BLaER1 treated with 17β-estradiol and CSF1 and Interleukin-3, amounts not matched to agents 10 nM and 100 nM (cell line): ENCODE results near the gene TMCO6.
"Not testable (repeated sequence)": the region's sequence is repeated elsewhere in the genome, so short reads cannot be mapped to it uniquely, and the experiment has no call there.

Experiments used
- H3K27ac ChIP-seq, 11 experiments: shearing (Covaris generic); formaldehyde crosslinking; 2 replicates each; pipeline ENCODE4 v1.8.1; 2022
- H3K27me3 ChIP-seq, 11 experiments: shearing (Covaris generic); formaldehyde crosslinking; 2 replicates each; pipeline ENCODE4 v1.8.1; 2022
- H3K36me3 ChIP-seq, 11 experiments: shearing (Covaris generic); formaldehyde crosslinking; 2 replicates each; pipeline ENCODE4 v1.8.1; 2022
- H3K4me1 ChIP-seq, 10 experiments: shearing (Covaris generic); formaldehyde crosslinking; 2 replicates each; pipeline ENCODE4 v1.8.1; 2022
- H3K4me2 ChIP-seq, 11 experiments: shearing (Covaris generic); formaldehyde crosslinking; 2 replicates each; pipeline ENCODE4 v1.8.1; 2022
- H3K4me3 ChIP-seq, 10 experiments: shearing (Covaris generic); formaldehyde crosslinking; 2 replicates each; pipeline ENCODE4 v1.8.1; 2022
- H3K9ac ChIP-seq, 11 experiments: shearing (Covaris generic); formaldehyde crosslinking; 2 replicates each; pipeline ENCODE4 v1.8.1; 2022
- H3K9me3 ChIP-seq, 11 experiments: shearing (Covaris generic); formaldehyde crosslinking; replicated peaks in 1 of 11; 2 replicates each; pipeline ENCODE4 v1.8.1; 2022
- H4K20me1 ChIP-seq, 11 experiments: shearing (Covaris generic); formaldehyde crosslinking; 2 replicates each; pipeline ENCODE4 v1.8.1; 2022
- Cebpa-rat ChIP-seq, 11 experiments: shearing (Covaris generic); IDR thresholded peaks; 2 replicates each; pipeline ENCODE4 v1.8.1; 2022

The TMCO6 gene

DNA sequence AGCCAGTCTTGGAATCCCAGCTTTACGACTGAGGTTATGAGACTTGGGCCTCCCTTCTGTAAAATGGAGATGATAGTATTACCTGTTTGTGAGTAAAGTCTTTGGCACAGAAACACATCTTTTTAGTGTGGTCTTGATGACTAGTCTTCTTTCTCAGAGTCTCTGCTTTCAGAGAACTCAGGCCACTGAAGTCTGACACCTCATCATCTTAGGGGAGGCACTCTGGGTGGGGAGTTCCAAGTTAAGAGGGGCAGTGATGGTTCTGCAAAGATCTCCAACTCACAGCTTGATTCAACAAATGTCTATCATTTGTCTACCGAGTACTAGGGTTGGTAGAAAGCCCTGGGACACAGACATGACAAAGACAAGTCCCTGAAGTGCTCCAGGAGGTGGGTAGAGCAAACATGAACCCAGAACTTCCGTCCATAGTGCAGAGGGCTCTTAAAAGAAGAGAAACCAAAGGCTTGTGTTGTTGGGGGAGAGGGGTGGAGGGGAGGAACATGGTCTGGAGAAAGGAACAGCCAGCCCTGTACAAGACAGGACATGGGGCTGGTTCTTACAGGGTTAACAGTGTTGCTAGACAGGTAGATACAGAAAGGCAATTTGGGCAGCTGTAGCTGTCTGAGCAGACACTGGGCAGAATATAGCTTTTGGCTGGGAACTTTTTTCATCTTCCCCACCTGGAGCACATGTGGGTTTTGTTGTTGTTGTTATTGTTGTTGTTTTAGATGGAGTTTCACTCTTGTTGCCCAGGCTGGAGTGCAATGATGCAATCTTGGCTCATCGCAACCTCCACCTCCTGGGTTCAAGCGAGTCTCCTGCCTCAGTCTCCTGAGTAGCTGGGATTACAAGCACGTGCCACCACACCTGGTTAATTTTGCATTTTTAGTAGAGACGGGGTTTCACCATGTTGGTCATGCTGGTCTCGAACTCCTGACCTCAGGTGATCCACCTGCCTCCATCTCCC lies 3.7 kb upstream of the TMCO6 start:
- Histone ChIP-seq H3K9me3 (peaks cover 9 to 30% (median 24%) of the 10 kb centered on the region in 11 experiments), H3K36me3 (peaks cover 0 to 24% (median 9%) of the 10 kb centered on the region in 11 experiments; a peak in 11 of 22 replicates), H3K4me3 (no peak overlapping the region), H4K20me1 (peaks cover 0 to 11% (median 0%) of the 10 kb centered on the region in 11 experiments; a peak in 4 of 22 replicates), H3K27me3 (peaks cover 0 to 42% (median 36%) of the 10 kb centered on the region in 11 experiments; a peak in 17 of 22 replicates), H3K4me2 (peak overlapping the region in 5 of 11 experiments; percentile 4 to 88 (median 86); a peak in 10 of 22 replicates), H3K27ac (peak overlapping the region in 8 of 11 experiments; percentile 29 to 99 (median 78); a peak in 13 of 22 replicates), H3K4me1 (peaks cover 19 to 95% (median 63%) of the 10 kb centered on the region in 10 experiments), H3K9ac (peak overlapping the region in 5 of 11 experiments; percentile 17 to 52 (median 33); a peak in 7 of 22 replicates)
- TF ChIP-seq Cebpa-rat (IDR thresholded peaks at IDR 0.05), result 0 out of 22 replicates have a peak, but pooled peaks of 1 of the 11 experiments have one; percentile 34

DNA sequence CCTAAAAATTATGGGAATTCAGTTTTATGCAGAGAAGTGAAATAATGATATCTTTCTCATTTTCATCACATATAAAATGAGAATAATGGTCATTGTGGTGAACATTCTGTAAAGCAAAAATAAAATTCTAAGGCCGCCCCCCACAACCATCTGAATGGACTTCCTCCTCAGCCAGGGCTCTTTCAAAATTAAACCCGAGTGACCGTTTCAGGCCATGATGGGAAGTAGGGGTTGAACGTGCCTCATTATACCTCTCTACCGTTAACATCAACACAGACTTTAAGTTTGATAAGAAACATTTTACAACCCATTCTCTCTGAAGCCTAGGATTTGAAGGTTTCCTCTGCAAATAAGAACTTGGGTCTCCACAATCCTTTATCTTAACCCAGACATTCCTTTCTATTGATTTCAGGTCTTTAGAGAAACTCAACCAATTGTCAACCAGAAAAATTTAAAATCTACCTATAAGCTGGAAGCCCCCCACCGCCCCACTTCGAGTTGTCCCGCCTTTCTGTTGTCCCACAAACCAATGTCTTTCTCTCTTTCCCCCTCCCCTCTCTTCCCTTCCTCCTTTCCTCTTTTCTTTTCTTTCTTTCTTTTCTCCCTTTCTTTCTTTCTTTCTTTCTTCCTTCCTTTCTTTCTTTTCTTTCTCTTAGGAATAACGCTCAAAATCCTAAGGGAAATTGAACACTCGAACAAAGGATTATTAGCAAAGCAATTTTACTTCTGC lies 1.7 kb upstream of the TMCO6 start:
- Histone ChIP-seq H3K27ac (peak overlapping the region; percentile 94 to 99 (median 97); a peak in 18 of 22 replicates), H3K4me1 (peaks cover 27 to 95% (median 71%) of the 10 kb centered on the region in 10 experiments), H3K4me2 (peak overlapping the region in 5 of 11 experiments; percentile 69 to 88 (median 86); a peak in 9 of 22 replicates), H3K36me3 (peaks cover 11 to 23% (median 18%) of the 10 kb centered on the region in 11 experiments), H4K20me1 (peaks cover 0 to 17% (median 0%) of the 10 kb centered on the region in 11 experiments; a peak in 9 of 22 replicates), H3K9ac (peak overlapping the region in 2 of 11 experiments; percentile 40 to 81; a peak in 2 of 22 replicates), H3K4me3 (no peak overlapping the region), H3K27me3 (peaks cover 0 to 23% (median 16%) of the 10 kb centered on the region in 11 experiments; a peak in 16 of 22 replicates), H3K9me3 (peaks cover 1 to 14% (median 8%) of the 10 kb centered on the region in 11 experiments; a peak in 21 of 22 replicates)
- TF ChIP-seq Cebpa-rat (IDR thresholded peaks at IDR 0.05), result no peak

DNA sequence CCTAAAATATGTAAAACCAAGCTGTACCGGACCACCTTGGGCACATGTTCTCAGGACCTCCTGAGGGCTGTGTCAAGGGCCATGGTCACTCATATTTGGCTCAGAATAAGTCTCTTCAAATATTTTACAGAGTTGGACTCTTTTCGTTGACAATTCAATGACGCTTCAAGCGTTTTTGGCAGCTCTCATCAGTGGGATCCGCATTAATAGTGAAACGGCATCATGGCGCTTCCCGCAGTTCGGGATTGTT lies 428 bp upstream of the TMCO6 start:
- Histone ChIP-seq H3K4me3 (peak overlapping the region in 6 of 10 experiments; percentile 21 to 46 (median 33); a peak in 6 of 20 replicates), H3K4me1 (peaks cover 25 to 94% (median 68%) of the 10 kb centered on the region in 10 experiments), H3K27ac (peak overlapping the region; percentile 94 to 99 (median 97)), H3K4me2 (peak overlapping the region; percentile 38 to 88 (median 71)), H4K20me1 (peaks cover 0 to 29% (median 7%) of the 10 kb centered on the region in 11 experiments; a peak in 10 of 22 replicates), H3K9ac (peak overlapping the region; percentile 70 to 95 (median 81)), H3K36me3 (peaks cover 22 to 35% (median 29%) of the 10 kb centered on the region in 11 experiments)
- not testable (repeated sequence) for H3K9me3 ChIP-seq, H3K27me3 ChIP-seq

DNA sequence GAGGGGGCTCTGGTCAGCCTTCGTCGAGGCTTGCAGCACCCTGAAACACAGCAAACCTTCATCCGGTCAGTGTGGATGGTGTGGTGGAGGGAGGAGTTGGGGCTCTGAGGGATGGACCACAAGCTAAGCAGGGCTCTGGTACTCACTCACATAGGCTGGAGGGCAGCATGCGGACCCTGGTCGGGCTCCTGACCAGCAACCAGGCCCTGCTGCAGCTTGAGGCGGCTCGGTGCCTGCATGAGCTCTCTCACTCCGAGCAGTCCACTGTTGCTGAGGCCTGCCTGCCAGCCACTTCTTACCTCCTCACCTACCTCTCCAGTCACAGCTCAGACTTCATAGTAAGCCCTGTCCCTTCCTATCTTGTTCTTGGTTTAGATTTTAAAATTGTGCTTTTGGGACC lies 2.5 kb downstream of the TMCO6 start:
- TF ChIP-seq Cebpa-rat (IDR thresholded peaks at IDR 0.05), result no peak

DNA sequence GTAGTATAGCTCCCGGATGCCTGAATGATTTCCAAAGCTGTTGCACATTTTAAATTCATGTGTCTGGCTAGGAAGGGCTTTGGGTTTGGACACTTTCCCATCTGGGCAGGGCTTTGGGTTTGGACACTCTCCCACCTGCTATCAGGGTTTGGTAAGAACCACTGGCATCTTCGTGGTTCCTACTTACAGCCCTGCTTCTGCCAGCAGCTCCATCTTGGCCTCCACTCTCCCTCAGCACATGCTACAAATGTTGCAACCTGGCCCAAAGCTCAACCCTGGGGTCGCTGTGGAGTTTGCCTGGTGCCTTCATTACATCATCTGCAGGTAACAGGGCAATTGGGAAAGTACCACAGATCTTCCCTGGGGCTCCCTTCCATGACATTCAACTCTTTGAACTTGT lies 3.5 kb downstream of the TMCO6 start:
- Histone ChIP-seq H3K9me3 (no peaks in the 10 kb centered on the region), H3K36me3 (peaks cover 42 to 64% (median 53%) of the 10 kb centered on the region in 11 experiments), H4K20me1 (peaks cover 4 to 63% (median 37%) of the 10 kb centered on the region in 11 experiments; a peak in 19 of 22 replicates), H3K27me3 (no peaks in the 10 kb centered on the region), H3K4me1 (peaks cover 36 to 85% (median 61%) of the 10 kb centered on the region in 10 experiments), H3K9ac (peak overlapping the region in 7 of 11 experiments; percentile 30 to 95 (median 86); a peak in 9 of 22 replicates), H3K27ac (no peak overlapping the region), H3K4me3 (peak overlapping the region in 3 of 10 experiments; percentile 66 to 89 (median 82); a peak in 5 of 20 replicates), H3K4me2 (peak overlapping the region in 5 of 11 experiments; percentile 87 to 98 (median 94); a peak in 9 of 22 replicates)
- no peak for TF ChIP-seq Cebpa-rat (IDR thresholded peaks at IDR 0.05)

More for the DNA sequence above, 2.5 kb downstream of the TMCO6 start:
- Histone ChIP-seq H4K20me1 (peaks cover 4 to 57% (median 32%) of the 10 kb centered on the region in 11 experiments; a peak in 19 of 22 replicates), H3K27me3 (no peaks in the 10 kb centered on the region), H3K9me3 (no peaks in the 10 kb centered on the region), H3K36me3 (peaks cover 42 to 61% (median 53%) of the 10 kb centered on the region in 11 experiments), H3K4me2 (peak overlapping the region in 9 of 11 experiments; percentile 87 to 98 (median 96); a peak in 13 of 22 replicates), H3K4me3 (peak overlapping the region in 5 of 10 experiments; percentile 66 to 89 (median 82); a peak in 8 of 20 replicates), H3K9ac (peak overlapping the region in 8 of 11 experiments; percentile 16 to 95 (median 86); a peak in 12 of 22 replicates), H3K4me1 (peaks cover 36 to 94% (median 66%) of the 10 kb centered on the region in 10 experiments), H3K27ac (peak overlapping the region in 2 of 11 experiments; percentile 8 to 41; a peak in 2 of 22 replicates)

DNA sequence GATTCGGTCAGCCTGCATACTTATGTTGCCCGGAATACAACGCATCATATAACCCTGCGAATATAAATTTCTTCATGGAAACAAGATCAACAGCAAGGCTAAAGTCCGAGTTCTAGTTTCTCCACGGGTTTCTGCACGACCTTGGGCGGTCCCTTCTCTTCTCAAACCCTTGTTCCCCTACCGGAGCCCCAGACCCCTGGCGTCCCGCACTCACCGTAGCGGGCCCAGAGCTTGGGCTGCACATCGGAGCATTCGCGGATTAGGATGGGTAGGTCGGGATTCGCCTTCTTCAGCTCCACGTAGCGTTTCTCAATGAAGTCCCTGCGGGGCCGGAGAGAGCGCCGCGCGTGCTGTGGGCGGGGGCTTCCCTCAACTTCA lies 7.8 kb downstream of the TMCO6 start:
- peak overlapping the region; percentile 81 to 93 (median 90) for H3K4me3 ChIP-seq
- H3K9me3 ChIP-seq, result no peaks in the 10 kb centered on the region
- peak overlapping the region; percentile 60 to 90 (median 83) for H3K27ac ChIP-seq
- peaks cover 21 to 63% (median 41%) of the 10 kb centered on the region in 10 experiments for H3K4me1 ChIP-seq
- no peaks in the 10 kb centered on the region for H3K27me3 ChIP-seq
- peaks cover 66 to 84% (median 74%) of the 10 kb centered on the region in 11 experiments for H3K36me3 ChIP-seq
- peak overlapping the region; percentile 86 to 94 (median 88) for H3K9ac ChIP-seq
- peak overlapping the region; percentile 75 to 98 (median 90) for H3K4me2 ChIP-seq
- no peak for TF ChIP-seq Cebpa-rat (IDR thresholded peaks at IDR 0.05)
- peaks cover 4 to 53% (median 37%) of the 10 kb centered on the region in 11 experiments; a peak in 19 of 22 replicates for H4K20me1 ChIP-seq

DNA sequence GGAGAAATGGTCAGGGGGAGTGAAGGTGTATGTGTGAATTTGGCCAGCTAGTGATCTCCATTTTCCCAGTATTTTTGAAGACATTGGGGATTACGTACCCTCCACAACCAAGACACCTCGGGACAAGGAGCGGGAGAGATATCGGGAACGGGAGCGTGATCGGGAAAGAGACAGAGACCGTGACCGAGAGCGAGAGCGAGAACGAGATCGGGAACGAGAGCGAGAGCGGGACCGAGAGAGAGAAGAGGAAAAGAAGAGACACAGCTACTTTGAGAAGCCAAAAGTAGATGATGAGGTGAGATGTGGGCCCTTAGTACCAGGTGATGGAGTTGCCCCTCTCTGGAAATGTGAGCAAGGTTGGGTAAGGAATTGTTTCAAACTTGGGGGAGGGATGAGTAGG lies 19.6 kb downstream of the TMCO6 start:
- Histone ChIP-seq H3K4me3 (no peak overlapping the region), H3K9me3 (no peaks in the 10 kb centered on the region), H3K27me3 (no peaks in the 10 kb centered on the region), H3K9ac (no peak overlapping the region), H4K20me1 (peaks cover 0 to 8% (median 0%) of the 10 kb centered on the region in 11 experiments; a peak in 2 of 22 replicates), H3K4me1 (peaks cover 3 to 31% (median 6%) of the 10 kb centered on the region in 10 experiments; a peak in 19 of 20 replicates), H3K36me3 (peaks cover 95 to 99% (median 97%) of the 10 kb centered on the region in 11 experiments), H3K27ac (no peak overlapping the region), H3K4me2 (no peak overlapping the region)
- peak in 1 of 11 experiments; percentile 10; a peak in 1 of 22 replicates for TF ChIP-seq Cebpa-rat (IDR thresholded peaks at IDR 0.05)

DNA sequence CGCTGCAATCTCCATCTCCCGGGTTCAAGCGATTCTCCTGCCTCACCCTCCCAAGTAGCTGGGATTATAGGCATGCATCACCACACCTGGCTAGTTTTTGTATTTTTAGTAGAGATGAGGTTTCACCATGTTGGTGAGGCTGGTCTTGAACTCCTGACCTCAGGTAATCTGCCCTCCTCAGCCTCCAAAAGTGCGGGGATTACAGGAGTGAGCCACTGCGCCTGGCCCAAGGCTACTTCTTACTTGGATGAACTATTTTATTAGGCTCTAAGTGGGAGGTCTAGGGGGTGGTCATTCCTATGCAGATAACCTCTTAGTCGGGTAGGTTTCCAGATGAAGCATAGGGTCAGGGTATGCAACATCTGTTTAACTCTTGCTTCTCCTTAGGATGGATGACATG lies 21.1 kb downstream of the TMCO6 start:
- H4K20me1 ChIP-seq, H3K4me3 ChIP-seq, H3K4me2 ChIP-seq, H3K27me3 ChIP-seq, H3K9ac ChIP-seq, H3K27ac ChIP-seq, H3K9me3 ChIP-seq: not testable (repeated sequence)
- Histone ChIP-seq H3K4me1 (peaks cover 9 to 24% (median 12%) of the 10 kb centered on the region in 10 experiments), H3K36me3 (peaks cover 80 to 84% (median 82%) of the 10 kb centered on the region in 11 experiments)
